HAP-1 (cell line): ENCODE measurements around the gene GMNN.

Experiments used
- DNase-seq, 2 experiments: peaks; one replicate each; pipeline ENCODE4 v3.0.0-alpha.2; 2016 to 2020; ENCODE audit warnings: low spot score in 2 of 2
- H3K27me3 ChIP-seq: fragments of 250-450 bp; sonication (Bioruptor Pico); 2 replicates; pipeline ENCODE4 v1.5.1; 2020; ENCODE audit warnings: low read depth, mild to moderate bottlenecking, moderate library complexity
- H3K36me3 ChIP-seq: fragments of 250-450 bp; sonication (Bioruptor Pico); replicated peaks from 2 replicates; pipeline ENCODE4 v1.5.1; 2020; ENCODE audit warnings: mild to moderate bottlenecking
- H3K4me1 ChIP-seq: fragments of 250-450 bp; sonication (Bioruptor Pico); 2 replicates; pipeline ENCODE4 v1.5.1; 2020; ENCODE audit warnings: mild to moderate bottlenecking
- H3K4me3 ChIP-seq: fragments of 250-450 bp; sonication (Bioruptor Pico); 2 replicates; pipeline ENCODE4 v1.5.1; 2020; ENCODE audit warnings: mild to moderate bottlenecking, moderate library complexity
- H3K9me3 ChIP-seq: fragments of 250-450 bp; sonication (Bioruptor Pico); 2 replicates; pipeline ENCODE4 v1.5.1; 2020; ENCODE audit warnings: mild to moderate bottlenecking, moderate library complexity
- in situ Hi-C: fragments of 300-500 bp; cut with MboI; formaldehyde crosslinking; loops from 3 replicates; pipeline ENCODE4 v1.14.3; 2020; ENCODE audit warnings: low sequenced_read_pairs, inconsistent platforms, mixed read lengths

The GMNN gene

GRCh38 chr6:24802271-24803059 is 27.7 kb downstream of the GMNN start:
- H3K36me3 ChIP-seq, result no peaks in the 10 kb centered on the region
- H3K4me3 ChIP-seq, result no peak overlapping the region
- no peaks in the 10 kb centered on the region for H3K27me3 ChIP-seq
- DNase-seq, result no peak
- in situ Hi-C loops, result no loop called here
- H3K9me3 ChIP-seq, result no peaks in the 10 kb centered on the region
- no peaks in the 10 kb centered on the region for H3K4me1 ChIP-seq

- DNase-seq, result no peak
- Histone ChIP-seq H3K4me1 (no peaks in the 10 kb centered on the region), H3K4me3 (no peak overlapping the region), H3K27me3 (no peaks in the 10 kb centered on the region), H3K36me3 (no peaks in the 10 kb centered on the region), H3K9me3 (no peaks in the 10 kb centered on the region)
- in situ Hi-C loops, result no loop called here
Observed at GRCh38 chr6:24807584-24807983, 32.8 kb downstream of the GMNN start.

- H3K4me1 ChIP-seq, result no peaks in the 10 kb centered on the region
- in situ Hi-C loops, result no loop called here
- no peaks in the 10 kb centered on the region for H3K36me3 ChIP-seq
- H3K4me3 ChIP-seq, result no peak overlapping the region
- no peaks in the 10 kb centered on the region for H3K9me3 ChIP-seq
- H3K27me3 ChIP-seq, result no peaks in the 10 kb centered on the region
- DNase-seq, result no peak
Observed at GRCh38 chr6:24809728-24810127, 35.0 kb downstream of the GMNN start.

GRCh38 chr6:24818346-24818745 is 43.6 kb downstream of the GMNN start:
- no peak overlapping the region for H3K4me3 ChIP-seq
- no peaks in the 10 kb centered on the region for H3K9me3 ChIP-seq
- H3K27me3 ChIP-seq, result no peaks in the 10 kb centered on the region
- H3K36me3 ChIP-seq, result no peaks in the 10 kb centered on the region
- H3K4me1 ChIP-seq, result no peaks in the 10 kb centered on the region
- no peak for DNase-seq
- in situ Hi-C loops, result no loop called here

GRCh38 chr6:24821860-24822444 is 47.2 kb downstream of the GMNN start:
- in situ Hi-C loops, result no loop called here
- H3K9me3 ChIP-seq, result no peaks in the 10 kb centered on the region
- no peaks in the 10 kb centered on the region for H3K27me3 ChIP-seq
- peaks cover 8% of the 10 kb centered on the region for H3K4me1 ChIP-seq
- no peak for DNase-seq
- H3K4me3 ChIP-seq, result no peak overlapping the region
- H3K36me3 ChIP-seq, result no peaks in the 10 kb centered on the region

GRCh38 chr6:24822696-24823095 is 48.0 kb downstream of the GMNN start:
- H3K9me3 ChIP-seq, result no peaks in the 10 kb centered on the region
- DNase-seq, result no peak
- in situ Hi-C loops, result no loop called here
- no peaks in the 10 kb centered on the region for H3K36me3 ChIP-seq
- no peaks in the 10 kb centered on the region for H3K27me3 ChIP-seq
- H3K4me1 ChIP-seq, result peaks cover 11% of the 10 kb centered on the region
- no peak overlapping the region for H3K4me3 ChIP-seq

GRCh38 chr6:24823185-24823584 is 48.4 kb downstream of the GMNN start:
- H3K36me3 ChIP-seq, result no peaks in the 10 kb centered on the region
- no peaks in the 10 kb centered on the region for H3K9me3 ChIP-seq
- in situ Hi-C loops, result no loop called here
- peaks cover 11% of the 10 kb centered on the region for H3K4me1 ChIP-seq
- H3K27me3 ChIP-seq, result no peaks in the 10 kb centered on the region
- no peak for DNase-seq
- H3K4me3 ChIP-seq, result no peak overlapping the region

- H3K4me1 ChIP-seq, result peaks cover 11% of the 10 kb centered on the region
- H3K36me3 ChIP-seq, result no peaks in the 10 kb centered on the region
- no peak for DNase-seq
Observed at GRCh38 chr6:24824142-24824938, 49.6 kb downstream of the GMNN start.

GRCh38 chr6:24825130-24825630 is 50.4 kb downstream of the GMNN start:
- no peak for DNase-seq
- Histone ChIP-seq H3K4me1 (peaks cover 15% of the 10 kb centered on the region), H3K9me3 (no peaks in the 10 kb centered on the region), H3K27me3 (no peaks in the 10 kb centered on the region), H3K36me3 (no peaks in the 10 kb centered on the region), H3K4me3 (no peak overlapping the region)
- in situ Hi-C loops, result no loop called here

More at GRCh38 chr6:24824142-24824938, 49.6 kb downstream of the GMNN start:
- in situ Hi-C loops, result no loop called here
- Histone ChIP-seq H3K27me3 (no peaks in the 10 kb centered on the region), H3K4me3 (no peak overlapping the region), H3K9me3 (no peaks in the 10 kb centered on the region)

GRCh38 chr6:24827162-24827561 is 52.4 kb downstream of the GMNN start:
- peaks cover 15% of the 10 kb centered on the region for H3K4me1 ChIP-seq
- no peak for DNase-seq
- H3K9me3 ChIP-seq, result no peaks in the 10 kb centered on the region
- no peaks in the 10 kb centered on the region for H3K36me3 ChIP-seq
- H3K27me3 ChIP-seq, result no peaks in the 10 kb centered on the region
- no peak overlapping the region for H3K4me3 ChIP-seq
- in situ Hi-C loops, result no loop called here

- H3K4me3 ChIP-seq, result no peak overlapping the region
- H3K36me3 ChIP-seq, result no peaks in the 10 kb centered on the region
- H3K9me3 ChIP-seq, result no peaks in the 10 kb centered on the region
- DNase-seq, result no peak
- H3K27me3 ChIP-seq, result no peaks in the 10 kb centered on the region
- in situ Hi-C loops, result no loop called here
- H3K4me1 ChIP-seq, result peaks cover 15% of the 10 kb centered on the region
Observed at GRCh38 chr6:24827970-24828369, 53.2 kb downstream of the GMNN start.

- no peaks in the 10 kb centered on the region for H3K36me3 ChIP-seq
- no peaks in the 10 kb centered on the region for H3K9me3 ChIP-seq
- peak; percentile 32 to 51 for DNase-seq
- H3K4me3 ChIP-seq, result no peak overlapping the region
- H3K27me3 ChIP-seq, result no peaks in the 10 kb centered on the region
- in situ Hi-C loops, result no loop called here
- peaks cover 15% of the 10 kb centered on the region for H3K4me1 ChIP-seq
Observed at GRCh38 chr6:24829657-24830056, 54.9 kb downstream of the GMNN start.

- DNase-seq, result no peak
- in situ Hi-C loops, result no loop called here
- H3K27me3 ChIP-seq, result no peaks in the 10 kb centered on the region
- H3K36me3 ChIP-seq, result no peaks in the 10 kb centered on the region
- H3K9me3 ChIP-seq, result no peaks in the 10 kb centered on the region
- no peak overlapping the region for H3K4me3 ChIP-seq
- peaks cover 6% of the 10 kb centered on the region for H3K4me1 ChIP-seq
Observed at GRCh38 chr6:24831771-24832716, 57.3 kb downstream of the GMNN start.
